ENCODE results near the gene KLHL35. TPM values are rescaled to one million over a fixed set of nuclear protein-coding genes. Genes with fewer than 3 reads are reported as not detected.

KLHL35 gene
- total and polyA plus RNA-seq, 2 of the 4 experiments (the other 2 are of a cell fraction): 1.6 to 3.3 TPM

DNA sequence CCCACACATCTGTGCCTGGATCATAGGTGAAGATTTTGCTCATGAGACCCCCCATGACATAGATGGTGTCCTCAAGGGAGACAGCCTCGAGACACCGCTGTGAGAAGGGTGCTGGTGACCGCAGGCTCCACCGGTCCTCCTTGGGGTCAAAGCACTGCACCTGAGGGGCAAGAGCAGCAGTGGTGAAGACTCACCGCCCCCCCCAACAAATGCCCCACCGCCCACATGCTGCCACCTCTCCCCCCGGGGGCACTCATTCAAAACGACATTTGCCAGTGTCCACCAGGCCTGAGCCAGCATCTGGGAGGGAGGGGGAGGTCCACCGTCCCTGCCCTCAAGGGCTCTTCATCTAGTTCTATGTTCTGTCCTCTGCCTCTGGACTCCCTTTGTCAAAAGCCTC lies 9.3 kb downstream of the KLHL35 start:
- Histone ChIP-seq H2AFZ (replicated peaks; ENCODE audit: low read length, poor library complexity) (no peak overlapping the region), H3K27ac (ENCODE audit: insufficient read depth, low read length) (no peak overlapping the region), H3K9me1 (ENCODE audit: insufficient read depth, low read length) (peaks cover 22% of the 10 kb centered on the region), H3K23ac (ENCODE audit: low read depth, low read length) (no peak overlapping the region), H3K36me3 (ENCODE audit: control insufficient read depth, insufficient read depth, low read length) (peaks cover 17% of the 10 kb centered on the region), H3K14ac (replicated peaks; ENCODE audit: low read depth, low read length) (no peak overlapping the region), H3K27me3 (ENCODE audit: control insufficient read depth, insufficient read depth, low read length) (no peaks in the 10 kb centered on the region), H3K4me2 (ENCODE audit: low read depth, low read length) (no peak overlapping the region), H2BK20ac (ENCODE audit: low read depth, low read length) (no peak overlapping the region), H3K4me3 (ENCODE audit: insufficient read depth, low read depth, low read length) (no peak overlapping the region), H2AK5ac (ENCODE audit: low read depth, low read length) (no peak overlapping the region), H3K9ac (ENCODE audit: low read depth, low read length) (no peak overlapping the region), H2AK9ac (replicated peaks; ENCODE audit: low read depth, low read length, poor library complexity) (no peak overlapping the region), H4K91ac (ENCODE audit: insufficient read depth, low read depth, low read length) (no peak overlapping the region), H3K9me3 (ENCODE audit: control insufficient read depth, insufficient read depth, low read length) (no peaks in the 10 kb centered on the region), H2BK15ac (ENCODE audit: low read depth, low read length) (no peak overlapping the region), H3K79me1 (ENCODE audit: low read depth in 1 of 2, low read length in 2 of 2) (peaks cover 10 to 20% of the 10 kb centered on the region in 2 experiments), H4K20me1 (ENCODE audit: insufficient read depth, low read length) (no peaks in the 10 kb centered on the region), H3K4ac (ENCODE audit: low read depth, low read length) (no peak overlapping the region), H2BK5ac (ENCODE audit: low read depth, low read length, poor library complexity, severe bottlenecking) (no peak overlapping the region), H3K4me1 (ENCODE audit: control insufficient read depth, insufficient read depth, low read length) (peaks cover 19% of the 10 kb centered on the region), H3K56ac (ENCODE audit: extremely low read depth, insufficient read depth, low read length) (no peak overlapping the region), H4K8ac (ENCODE audit: low read depth in 2 of 2, low read length in 2 of 2) (no peak overlapping the region), H4K5ac (ENCODE audit: low read depth, low read length) (no peak overlapping the region), H3K18ac (ENCODE audit: low read depth, low read length) (no peak overlapping the region), H2BK120ac (ENCODE audit: low read depth, low read length) (no peak overlapping the region)
- intact Hi-C loops (cut with micrococcal nuclease) (no loop called here), in situ Hi-C loops (cut with MboI; ENCODE audit: low sequenced_read_pairs) (no loop called here), dilution Hi-C loops (cut with HindIII; ENCODE audit: low sequenced_read_pairs, unreplicated experiment) (no loop called here)
- BruUV-seq (replicated peaks): no TSS peak
- TF ChIP-seq NFE2L2 (IDR thresholded peaks at IDR 0.05; ENCODE audit: low read depth, low read length) (no peak), FOS (IDR thresholded peaks at IDR 0.05; ENCODE audit: low read depth, low read length) (no peak), RCOR1 (IDR thresholded peaks at IDR 0.05; ENCODE audit: insufficient replicate concordance, low read length) (no peak), RAD21 (IDR thresholded peaks at IDR 0.05; ENCODE audit: low read length) (no peak), POLR2A (IDR thresholded peaks at IDR 0.05; ENCODE audit: low read depth, low read length) (no peak), SMC3 (IDR thresholded peaks at IDR 0.05; ENCODE audit: low read depth, low read length) (no peak), MAZ (IDR thresholded peaks at IDR 0.05; ENCODE audit: borderline replicate concordance, low read depth, low read length) (no peak), CEBPB (IDR thresholded peaks at IDR 0.05; ENCODE audit: low read depth, low read length) (no peak), MXI1 (IDR thresholded peaks at IDR 0.05; ENCODE audit: borderline replicate concordance, low read depth, low read length) (no peak)
- TF ChIP-seq, protein P1, sequence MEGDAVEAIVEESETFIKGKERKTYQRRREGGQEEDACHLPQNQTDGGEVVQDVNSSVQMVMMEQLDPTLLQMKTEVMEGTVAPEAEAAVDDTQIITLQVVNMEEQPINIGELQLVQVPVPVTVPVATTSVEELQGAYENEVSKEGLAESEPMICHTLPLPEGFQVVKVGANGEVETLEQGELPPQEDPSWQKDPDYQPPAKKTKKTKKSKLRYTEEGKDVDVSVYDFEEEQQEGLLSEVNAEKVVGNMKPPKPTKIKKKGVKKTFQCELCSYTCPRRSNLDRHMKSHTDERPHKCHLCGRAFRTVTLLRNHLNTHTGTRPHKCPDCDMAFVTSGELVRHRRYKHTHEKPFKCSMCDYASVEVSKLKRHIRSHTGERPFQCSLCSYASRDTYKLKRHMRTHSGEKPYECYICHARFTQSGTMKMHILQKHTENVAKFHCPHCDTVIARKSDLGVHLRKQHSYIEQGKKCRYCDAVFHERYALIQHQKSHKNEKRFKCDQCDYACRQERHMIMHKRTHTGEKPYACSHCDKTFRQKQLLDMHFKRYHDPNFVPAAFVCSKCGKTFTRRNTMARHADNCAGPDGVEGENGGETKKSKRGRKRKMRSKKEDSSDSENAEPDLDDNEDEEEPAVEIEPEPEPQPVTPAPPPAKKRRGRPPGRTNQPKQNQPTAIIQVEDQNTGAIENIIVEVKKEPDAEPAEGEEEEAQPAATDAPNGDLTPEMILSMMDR (conservative IDR thresholded peaks at IDR 0.05; ENCODE audit: low read depth, low read length): no peak
- DNase-seq (no peak), ATAC-seq (ENCODE audit: low read depth) (no peak)
- CTCF ChIA-PET: no interaction called here
- POLR2A ChIA-PET (ENCODE audit: unreplicated experiment): no interaction called here
- 100% methylated on average over 4 of the region's 9 CpGs; no CpG with 5 or more reads in 1 of the 2 experiments for WGBS, 2 experiments (ENCODE audit: extremely low coverage in 2 of 2, insufficient read length in 1 of 2)

All from IMR-90 (cell line).